Raji (cell line): ENCODE measurements around the gene OR2A14.

Source experiments
- POLR2A ChIP-seq: IDR thresholded peaks from 2 replicates; pipeline ENCODE4 v1.6.1; 2011; ENCODE audit warnings: low read depth, low read length, control low read depth; ENCODE audit not compliant: insufficient read depth

The OR2A14 gene, protein sequence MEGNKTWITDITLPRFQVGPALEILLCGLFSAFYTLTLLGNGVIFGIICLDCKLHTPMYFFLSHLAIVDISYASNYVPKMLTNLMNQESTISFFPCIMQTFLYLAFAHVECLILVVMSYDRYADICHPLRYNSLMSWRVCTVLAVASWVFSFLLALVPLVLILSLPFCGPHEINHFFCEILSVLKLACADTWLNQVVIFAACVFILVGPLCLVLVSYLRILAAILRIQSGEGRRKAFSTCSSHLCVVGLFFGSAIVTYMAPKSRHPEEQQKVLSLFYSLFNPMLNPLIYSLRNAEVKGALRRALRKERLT

DNA sequence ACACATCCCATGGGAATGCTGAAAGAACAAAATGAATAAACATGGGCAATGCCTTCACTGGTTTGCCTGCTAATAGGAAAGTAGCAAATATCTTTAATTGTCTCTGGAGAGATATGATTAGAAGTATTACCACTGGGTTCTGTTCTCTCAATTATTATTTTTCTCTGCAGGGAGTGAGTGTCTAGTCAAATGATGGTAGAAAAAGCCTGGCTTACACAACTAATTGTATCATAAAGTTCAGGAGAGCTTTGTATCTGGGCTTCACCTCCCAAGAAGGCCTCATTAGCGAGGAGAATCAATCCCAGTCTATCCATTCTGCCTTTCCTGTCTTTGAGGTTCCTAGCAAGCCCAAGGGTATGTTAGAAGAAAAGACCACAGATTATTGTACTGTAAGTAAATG lies at the start of gene OR2A14:
OR2A14 (plus strand) TSS at position 301 of the 400 bp plus-strand sequence. CDS start 5,937 bp downstream, outside the sequence.
- no peak for TF ChIP-seq POLR2A

DNA sequence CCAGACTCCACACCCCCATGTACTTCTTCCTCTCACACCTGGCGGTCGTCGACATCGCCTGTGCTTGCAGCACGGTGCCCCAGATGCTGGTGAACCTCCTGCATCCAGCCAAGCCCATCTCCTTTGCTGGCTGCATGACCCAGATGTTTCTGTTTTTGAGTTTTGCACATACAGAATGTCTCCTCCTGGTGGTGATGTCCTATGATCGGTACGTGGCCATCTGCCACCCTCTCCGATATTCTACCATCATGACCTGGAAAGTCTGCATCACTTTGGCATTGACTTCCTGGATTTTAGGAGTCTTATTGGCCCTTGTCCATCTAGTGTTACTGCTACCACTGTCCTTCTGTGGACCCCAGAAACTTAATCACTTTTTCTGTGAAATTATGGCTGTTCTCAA lies 48.6 kb upstream of the OR2A14 start:
- no peak for TF ChIP-seq POLR2A

DNA sequence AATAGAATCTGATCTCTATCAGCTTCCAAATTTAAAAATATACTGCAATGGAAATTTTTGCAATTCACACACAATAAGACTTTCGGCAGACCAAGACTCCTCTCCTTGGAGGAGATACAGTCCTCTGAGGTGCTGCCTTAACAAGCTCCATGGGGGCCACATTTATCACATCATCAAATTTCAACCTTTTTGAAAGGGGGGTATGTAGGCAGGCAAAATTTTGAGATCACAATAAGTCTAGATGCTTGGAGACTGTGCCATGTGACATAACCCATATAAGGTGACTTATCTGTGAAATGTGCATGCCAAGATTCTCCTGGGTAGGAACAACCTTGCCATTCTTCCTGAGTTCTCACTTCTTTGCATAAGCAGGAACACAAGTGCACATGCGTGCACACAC lies 37.0 kb upstream of the OR2A14 start, which contains the start of gene OR2A12:
OR2A12 (plus strand) TSS at position 301 of the 400 bp plus-strand sequence. CDS start 8,830 bp downstream, outside the sequence.
- TF ChIP-seq POLR2A, result no peak

DNA sequence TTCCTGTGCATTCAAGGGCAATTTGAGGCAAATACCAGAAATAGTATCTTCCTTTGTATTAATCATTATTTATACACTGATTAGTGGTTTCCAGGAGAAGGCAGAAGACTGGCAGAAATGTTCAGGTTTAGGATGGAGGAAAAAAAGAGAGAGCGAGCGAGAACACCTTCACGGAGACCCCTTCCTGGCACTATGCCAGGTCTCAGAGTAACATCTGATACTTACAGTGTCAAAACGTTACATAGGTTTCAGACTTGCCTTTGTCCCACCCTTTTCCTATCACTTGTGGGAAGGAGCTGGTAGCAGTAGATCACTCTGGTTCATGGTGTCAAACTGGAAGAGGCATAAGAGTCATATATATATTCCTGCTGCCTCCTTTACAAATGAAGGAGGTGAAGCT lies 36.2 kb upstream of the OR2A14 start:
- TF ChIP-seq POLR2A, result no peak

DNA sequence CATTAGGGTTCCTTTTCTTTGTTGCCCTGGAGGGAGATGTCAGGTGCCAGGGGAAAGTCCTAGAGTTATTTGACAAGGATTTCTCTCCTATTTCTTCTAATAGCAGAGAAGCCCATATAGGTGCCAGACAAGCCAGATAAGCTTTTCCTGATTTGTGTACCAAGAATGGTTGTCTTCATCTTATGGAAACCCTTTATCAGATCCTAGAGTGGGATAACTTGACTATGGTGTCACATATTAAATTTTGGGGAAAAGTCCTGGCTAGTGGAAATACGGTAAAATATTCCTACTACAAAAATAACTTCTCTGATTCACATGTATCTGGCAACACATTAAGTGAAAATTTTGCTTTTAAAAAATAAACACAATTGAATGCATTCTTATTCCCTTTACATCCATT lies 35.7 kb upstream of the OR2A14 start:
- no peak for TF ChIP-seq POLR2A

DNA sequence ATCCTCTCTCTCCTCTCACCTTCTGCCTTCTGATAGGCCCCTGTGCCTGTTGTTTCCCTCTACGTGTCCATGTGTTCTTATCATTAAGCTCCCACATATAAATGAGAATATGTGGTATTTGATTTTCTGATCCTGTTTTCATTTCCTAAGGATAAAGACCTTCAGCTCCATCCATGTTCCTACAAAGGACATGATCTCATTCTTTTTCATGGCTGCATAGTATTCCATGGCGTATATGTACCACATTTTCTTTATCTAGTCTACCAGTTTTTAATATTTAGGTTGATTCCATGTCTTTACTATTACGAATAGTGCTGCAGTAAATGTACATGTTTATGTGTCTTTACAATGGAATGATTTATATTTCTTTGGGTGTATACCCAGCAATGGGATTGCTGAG lies 32.3 kb upstream of the OR2A14 start:
- TF ChIP-seq POLR2A, result no peak

DNA sequence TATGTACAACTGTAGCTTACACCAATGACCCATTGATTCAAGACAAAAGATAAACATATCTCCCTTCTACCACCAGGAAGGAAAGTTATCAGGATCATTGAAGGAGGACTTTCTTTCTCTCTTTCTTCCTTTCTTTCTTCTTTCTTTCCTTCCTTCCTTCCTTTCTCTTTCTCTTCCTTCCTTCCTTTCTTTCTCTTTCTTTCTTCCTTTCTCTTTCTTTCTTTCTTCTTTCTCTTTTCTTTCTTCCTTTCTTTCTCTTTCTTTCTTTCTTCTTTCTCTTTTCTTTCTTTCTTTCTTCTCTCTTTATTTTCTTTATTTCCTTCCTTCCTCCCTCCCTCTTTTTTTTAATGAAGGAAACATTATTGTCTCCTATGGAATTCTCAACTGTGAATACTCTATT lies 24.2 kb upstream of the OR2A14 start:
- no peak for TF ChIP-seq POLR2A

DNA sequence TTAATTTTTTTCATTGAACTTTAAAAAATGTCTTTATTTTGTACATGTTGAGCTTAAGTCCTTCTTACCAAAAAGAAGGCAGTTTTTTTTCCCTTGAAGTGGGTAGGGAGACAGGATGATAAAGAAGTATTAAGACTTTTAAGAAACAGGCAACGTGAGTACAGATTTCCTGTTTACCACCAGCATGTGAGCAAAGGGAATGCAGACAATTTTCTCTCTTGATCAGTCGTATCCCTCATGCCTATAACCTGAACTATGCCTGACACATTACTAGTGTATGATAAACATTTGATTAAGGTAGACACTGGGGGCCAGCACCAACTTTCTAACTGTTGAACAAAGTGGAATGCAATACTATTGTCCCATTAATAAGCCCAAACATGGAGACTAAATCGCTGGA lies 22.4 kb upstream of the OR2A14 start:
- TF ChIP-seq POLR2A, result no peak

DNA sequence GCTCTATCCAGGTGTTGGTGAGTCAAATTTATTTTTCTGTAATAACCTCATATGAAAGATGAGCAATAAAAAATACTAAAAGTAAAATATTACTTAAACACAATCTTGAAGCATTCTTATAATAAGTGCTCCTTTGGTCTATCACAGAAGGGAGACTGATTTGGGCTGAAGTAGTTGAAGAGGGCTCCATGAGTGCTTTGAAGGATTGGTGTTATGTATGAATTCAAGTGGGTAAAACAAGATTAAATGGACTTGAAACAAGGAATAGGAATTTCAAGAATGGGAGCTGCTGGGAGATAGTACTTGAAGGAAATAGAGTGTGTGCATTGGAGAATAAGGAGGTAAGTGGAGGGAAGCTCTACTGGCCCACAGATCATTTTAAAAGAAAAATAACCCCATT lies 20.9 kb upstream of the OR2A14 start:
- no peak for TF ChIP-seq POLR2A

DNA sequence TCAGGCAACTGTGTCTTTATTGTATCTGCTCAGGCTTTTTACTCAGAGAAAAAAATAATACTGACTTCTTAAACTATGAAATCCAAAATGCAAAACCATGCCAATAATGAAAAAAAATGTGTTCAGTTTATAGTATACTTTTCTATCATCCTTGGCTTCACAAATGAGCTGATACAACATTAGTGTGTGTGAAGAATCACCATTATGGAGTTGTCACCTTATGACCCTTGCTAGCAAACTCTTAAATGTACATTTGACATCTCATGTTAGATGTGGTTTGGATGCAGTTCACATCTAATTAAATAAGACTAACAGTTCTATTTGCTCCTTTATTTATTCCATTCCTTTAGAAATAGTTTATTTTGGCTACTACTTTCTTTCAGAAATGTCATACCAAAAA lies 17.8 kb upstream of the OR2A14 start:
- TF ChIP-seq POLR2A, result no peak

DNA sequence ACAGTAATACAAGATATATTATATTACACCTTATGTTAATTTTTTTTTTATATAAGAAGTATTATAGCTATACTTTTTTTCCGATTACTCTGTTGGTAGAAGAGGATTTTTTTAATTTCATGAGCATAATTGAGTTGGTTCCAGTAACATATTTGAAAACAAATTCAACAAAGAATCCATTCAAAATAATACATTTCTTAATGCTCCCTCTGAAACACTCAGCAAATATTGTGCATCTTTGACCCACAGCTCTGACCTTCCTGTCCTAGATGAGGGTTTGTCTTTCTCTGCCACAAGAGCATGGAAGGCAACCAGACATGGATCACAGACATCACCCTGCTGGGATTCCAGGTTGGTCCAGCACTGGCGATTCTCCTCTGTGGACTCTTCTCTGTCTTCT lies 13.7 kb upstream of the OR2A14 start, which contains the start of gene OR2A2:
OR2A2 (plus strand) TSS at position 301 of the 400 bp plus-strand sequence; CDS start at position 301, 0 bp downstream.
- no peak for TF ChIP-seq POLR2A

DNA sequence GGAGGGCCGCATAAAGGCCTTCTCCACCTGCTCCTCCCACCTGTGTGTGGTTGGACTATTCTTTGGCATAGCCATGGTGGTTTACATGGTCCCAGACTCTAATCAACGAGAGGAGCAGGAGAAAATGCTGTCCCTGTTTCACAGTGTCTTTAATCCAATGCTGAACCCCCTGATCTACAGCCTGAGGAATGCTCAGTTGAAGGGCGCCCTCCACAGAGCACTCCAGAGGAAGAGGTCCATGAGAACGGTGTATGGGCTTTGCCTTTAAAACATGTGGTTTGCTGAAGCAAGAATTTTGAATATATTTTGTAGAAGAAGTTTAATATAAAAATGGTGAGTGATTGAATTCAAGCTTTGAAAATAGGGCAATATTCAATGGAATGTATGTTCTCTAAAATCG lies 12.7 kb upstream of the OR2A14 start:
- no peak for TF ChIP-seq POLR2A

DNA sequence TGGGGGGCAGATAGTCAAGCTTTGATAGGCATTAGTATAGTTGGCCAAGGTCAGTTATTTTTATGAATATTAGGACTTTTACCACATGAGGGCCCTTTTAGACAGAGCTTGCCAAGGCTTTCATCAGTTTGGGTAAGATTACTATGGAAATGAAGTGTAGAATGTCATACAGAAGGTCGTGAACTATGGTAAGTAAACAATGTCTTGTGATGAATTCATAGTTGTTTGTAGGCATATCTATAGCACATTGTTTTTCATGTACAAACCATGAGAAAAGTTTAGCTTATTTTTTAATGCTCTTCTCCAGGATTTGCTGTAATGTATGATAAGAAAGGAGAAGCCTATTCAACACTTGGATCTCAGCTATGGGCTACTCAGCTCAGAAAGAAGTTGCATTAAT lies 9.3 kb upstream of the OR2A14 start:
- TF ChIP-seq POLR2A, result no peak

DNA sequence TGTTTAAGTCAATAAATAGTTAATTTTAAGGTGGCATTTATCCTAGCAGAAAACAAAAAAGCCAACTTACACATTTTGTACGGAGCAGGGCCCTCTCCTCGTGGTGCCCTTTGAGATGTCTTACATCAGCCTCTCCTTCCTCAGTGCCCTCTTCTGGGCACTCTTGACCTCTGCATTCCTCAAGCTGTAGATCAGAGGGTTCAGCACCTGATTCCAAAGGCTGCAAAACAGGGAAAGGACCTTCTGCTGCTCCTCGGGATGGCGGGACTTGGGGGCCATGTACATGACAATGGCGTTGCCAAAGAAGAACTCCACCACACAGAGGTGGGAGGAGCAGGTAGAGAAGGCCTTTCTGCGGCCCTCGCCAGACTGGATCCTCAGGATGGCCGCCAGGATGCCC lies 4.6 kb upstream of the OR2A14 start:
- no peak for TF ChIP-seq POLR2A

DNA sequence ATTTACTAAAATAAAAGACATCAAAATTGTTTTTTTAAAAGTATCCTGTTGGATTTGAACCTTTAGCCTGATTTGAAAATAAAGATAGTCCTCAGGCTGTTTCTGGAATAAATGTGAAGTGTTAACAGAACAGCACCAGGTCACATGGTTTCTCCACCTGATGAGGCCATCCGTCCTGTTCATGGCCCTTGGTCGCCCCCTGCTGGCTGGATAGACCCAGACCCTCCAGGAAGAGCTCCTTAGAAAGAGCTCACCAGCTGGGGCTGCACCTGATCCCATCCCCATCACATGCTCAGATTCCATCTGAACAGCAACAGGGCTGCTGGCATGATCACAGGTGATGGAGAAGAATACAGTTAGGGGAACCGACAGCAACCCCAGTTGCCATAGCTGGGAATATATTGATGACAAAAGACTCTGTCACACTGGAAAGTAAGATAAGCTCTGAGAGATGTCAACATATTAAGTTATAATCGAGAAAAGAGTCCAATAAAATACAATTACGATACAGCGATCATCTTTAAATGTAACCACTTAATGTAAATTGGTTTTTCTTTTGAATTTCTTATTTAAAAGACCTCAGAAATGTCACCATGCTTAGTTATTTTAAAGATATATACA lies 4.8 kb downstream of the OR2A14 start:
- TF ChIP-seq POLR2A, result no peak

DNA sequence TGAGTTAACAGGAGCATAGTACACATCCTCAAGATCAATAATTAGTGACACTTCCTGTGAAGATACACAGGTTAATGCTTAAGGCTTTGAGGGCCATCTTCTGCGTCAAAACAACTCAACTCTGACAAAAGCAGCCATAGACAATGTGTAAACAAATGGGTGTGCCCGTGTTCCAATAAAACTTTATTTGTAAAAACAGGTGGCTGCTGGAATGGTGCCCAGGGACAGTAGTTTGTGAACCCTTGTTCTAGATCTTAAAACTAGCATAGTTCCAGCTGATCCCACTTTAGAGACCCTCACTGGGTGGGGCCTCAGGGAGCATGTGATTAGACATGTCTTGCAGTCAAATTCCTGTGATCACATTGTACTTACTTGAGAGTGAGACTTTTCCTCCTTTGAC lies 7.8 kb downstream of the OR2A14 start:
- TF ChIP-seq POLR2A, result no peak
